Thoracic aorta (tissue), 2 donors: ENCODE measurements around the gene CALR. TPM values are rescaled to one million over a fixed set of nuclear protein-coding genes. Genes with fewer than 3 reads are reported as not detected.
A peak's percentile ranks its signal among the peaks of the same experiment; 100 is the strongest.

Source experiments
- ATAC-seq: fragments of 150-250 bp; one replicate; pipeline ENCODE4 v1.8.0; 2017; ENCODE audit warnings: low read depth; ENCODE audit not compliant: insufficient number of reproducible peaks, low FRiP score
- DNase-seq: peaks from one replicate; pipeline ENCODE4 v3.0.0-alpha.2; 2020; ENCODE audit warnings: low spot score
- H3K27ac ChIP-seq, 2 donors: fragments of 200-600 bp; sonication (generic); 1 replicate in 1 of 2; 2 replicates in 1 of 2; pipeline ENCODE4 v1.5.1; 2016; ENCODE audit warnings: mild to moderate bottlenecking in 2 of 2, moderate library complexity in 2 of 2
- H3K27me3 ChIP-seq: fragments of 200-600 bp; sonication (generic); replicated peaks from 2 replicates; pipeline ENCODE4 v1.6.0; 2016; ENCODE audit warnings: mild to moderate bottlenecking; ENCODE audit not compliant: insufficient read depth
- H3K36me3 ChIP-seq: fragments of 200-600 bp; sonication (generic); one replicate; pipeline ENCODE4 v1.5.1; 2016
- H3K4me1 ChIP-seq, 2 donors: fragments of 200-600 bp; sonication (generic); 1 replicate in 1 of 2; 2 replicates in 1 of 2; pipeline versions ENCODE4 v1.5.1 to v1.6.0; 2016; ENCODE audit warnings: low read depth in 2 of 2, mild to moderate bottlenecking in 1 of 2; ENCODE audit not compliant: control insufficient read depth in 1 of 2
- H3K4me3 ChIP-seq: fragments of 200-600 bp; sonication (generic); 2 replicates; pipeline ENCODE4 v1.5.1; 2016; ENCODE audit warnings: mild to moderate bottlenecking
- H3K9me3 ChIP-seq: fragments of 200-600 bp; sonication (generic); 2 replicates; pipeline ENCODE4 v1.5.1; 2016
- CTCF ChIP-seq: fragments of 200-600 bp; sonication (generic); IDR thresholded peaks from one replicate; pipeline ENCODE4 v1.5.1; 2019; ENCODE audit warnings: antibody characterized with exemption
- total RNA-seq, 2 donors: library from RNA; depleted of rRNA; stranded (reverse); fragments of >200 nt; gene quantifications; one replicate each; pipeline versions ENCODE4 v1.1.0 to v1.2.3, GENCODE V29; 2016

CALR gene
- total RNA-seq, 2 donors from 2014 or later: 415 to 467 TPM

GRCh38 chr19:12940897-12941296, 2.5 kb downstream of the CALR start:
- Histone ChIP-seq H3K4me3 (peak overlapping the region; percentile 93), H3K27ac (peak overlapping the region in 1 of 2 donors; percentile 10), H3K36me3 (peaks cover 38% of the 10 kb centered on the region), H3K27me3 (no peaks in the 10 kb centered on the region), H3K4me1 (peaks cover 23 to 29% of the 10 kb centered on the region in 2 donors), H3K9me3 (no peaks in the 10 kb centered on the region)
- TF ChIP-seq CTCF: no peak
- ATAC-seq: no peak
- no peak for DNase-seq

GRCh38 chr19:12943437-12944044, 5.1 kb downstream of the CALR start:
- H3K36me3 ChIP-seq: peaks cover 50% of the 10 kb centered on the region

GRCh38 chr19:12944104-12944674, 5.8 kb downstream of the CALR start:
- H3K27ac ChIP-seq: peak overlapping the region in 1 of 2 donors; percentile 77
- peaks cover 56% of the 10 kb centered on the region for H3K36me3 ChIP-seq
- TF ChIP-seq CTCF: no peak
- peaks cover 28 to 35% of the 10 kb centered on the region in 2 donors for H3K4me1 ChIP-seq
- no peaks in the 10 kb centered on the region for H3K27me3 ChIP-seq
- no peaks in the 10 kb centered on the region for H3K9me3 ChIP-seq
- no peak overlapping the region for H3K4me3 ChIP-seq
- no peak for DNase-seq
- ATAC-seq: no peak

More at GRCh38 chr19:12943437-12944044, 5.1 kb downstream of the CALR start:
- no peaks in the 10 kb centered on the region for H3K27me3 ChIP-seq
- H3K4me3 ChIP-seq: no peak overlapping the region
- no peak for TF ChIP-seq CTCF
- no peak overlapping the region for H3K27ac ChIP-seq
- DNase-seq (no peak), ATAC-seq (no peak)
- H3K9me3 ChIP-seq: no peaks in the 10 kb centered on the region
- H3K4me1 ChIP-seq: peaks cover 28 to 35% of the 10 kb centered on the region in 2 donors

GRCh38 chr19:12945479-12946091, 7.2 kb downstream of the CALR start, which contains the start of gene RAD23A:
Gene RAD23A, plus strand, starts transcription at chr19:12945862. Its CDS starts 87 bp downstream, at chr19:12945949.
- Histone ChIP-seq H3K9me3 (no peaks in the 10 kb centered on the region), H3K4me1 (peaks cover 17 to 22% of the 10 kb centered on the region in 2 donors), H3K27me3 (no peaks in the 10 kb centered on the region), H3K4me3 (peak within 1 kb of the TSS; percentile 84), H3K27ac (peak within 1 kb of the TSS; percentile 77 to 86), H3K36me3 (peaks cover 60% of the 10 kb centered on the region)
- ATAC-seq (peak; percentile 77), DNase-seq (peak; percentile 90)
- TF ChIP-seq CTCF: no peak

GRCh38 chr19:12946092-12946721, 7.8 kb downstream of the CALR start:
- DNase-seq (no peak), ATAC-seq (no peak)
- TF ChIP-seq CTCF: no peak
- Histone ChIP-seq H3K27me3 (no peaks in the 10 kb centered on the region), H3K4me1 (peaks cover 12 to 16% of the 10 kb centered on the region in 2 donors), H3K9me3 (no peaks in the 10 kb centered on the region), H3K36me3 (peaks cover 60% of the 10 kb centered on the region), H3K4me3 (peak overlapping the region; percentile 84), H3K27ac (peak overlapping the region; percentile 77 to 86)
